ENCODE measurements around the gene CCSAP.
"Not testable (repeated sequence)": the region's sequence is repeated elsewhere in the genome, so short reads cannot be mapped to it uniquely, and the experiment has no call there.

The CCSAP gene

DNA sequence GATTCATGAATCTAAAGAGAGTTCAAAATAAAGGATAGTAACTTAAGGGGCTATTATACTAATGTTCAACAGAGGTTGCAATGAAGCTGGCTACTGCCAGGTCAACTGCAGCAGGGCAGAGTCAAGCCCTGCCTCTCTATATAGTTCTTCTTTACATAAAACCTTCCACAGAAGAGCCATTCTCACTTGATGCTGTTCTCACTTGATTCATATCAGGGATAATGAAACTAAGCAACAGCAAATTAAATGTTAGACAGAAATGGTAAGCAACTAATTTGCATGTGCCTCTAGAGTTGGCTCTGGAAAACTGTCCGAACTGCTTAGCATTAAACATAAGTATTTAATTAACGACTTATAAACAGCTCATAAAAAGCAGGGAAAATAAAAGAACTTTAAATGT, 17.4 kb downstream of the CCSAP start:
- no peak for DNase-seq

- no peak for DNase-seq
These were observed 18.8 kb downstream of the CCSAP start for GRCh38 chr1:229323885-229324553.

DNA sequence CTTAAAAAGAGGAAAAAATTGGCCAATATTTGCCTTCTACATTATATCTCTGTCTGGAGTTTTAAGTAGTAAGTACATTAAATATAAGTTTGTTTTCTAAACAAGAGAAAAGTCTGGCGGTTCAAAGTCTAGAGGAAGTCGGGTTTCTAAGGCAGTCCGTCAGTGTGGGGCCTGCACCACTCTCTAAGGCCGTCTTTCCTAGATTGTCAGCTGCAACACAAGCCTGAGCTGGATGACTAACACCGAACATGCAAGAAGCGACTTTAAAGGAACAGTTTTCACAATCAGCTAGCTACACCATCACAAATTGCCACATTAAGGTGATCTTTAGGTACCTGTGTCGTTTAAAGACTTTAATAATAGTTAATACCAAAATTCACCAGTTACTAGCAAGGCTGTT, 19.6 kb downstream of the CCSAP start:
- no peak for DNase-seq

DNA sequence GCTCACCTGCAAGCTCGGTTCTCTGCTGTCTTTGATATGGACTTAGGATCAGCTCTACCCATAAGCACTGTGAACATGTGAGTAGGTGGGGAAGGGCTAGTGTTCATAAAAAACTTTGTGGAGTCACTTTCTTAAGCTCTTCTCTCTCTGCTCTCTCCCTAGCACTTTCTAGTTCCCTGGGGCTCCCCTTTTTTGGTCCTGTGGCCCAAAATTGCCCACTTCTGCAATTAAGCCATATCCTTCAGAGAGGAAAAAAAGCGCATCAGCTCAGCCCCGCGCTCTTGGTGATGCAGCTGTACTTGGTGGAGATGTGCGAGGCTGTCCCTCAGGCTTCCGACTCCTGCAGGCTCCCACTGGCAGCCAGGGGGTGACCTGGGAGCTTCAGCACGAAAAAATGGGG, 23.4 kb downstream of the CCSAP start:
- no peak for DNase-seq

GRCh38 chr1:229318056-229318455, 24.8 kb downstream of the CCSAP start:
- no peak for DNase-seq

DNA sequence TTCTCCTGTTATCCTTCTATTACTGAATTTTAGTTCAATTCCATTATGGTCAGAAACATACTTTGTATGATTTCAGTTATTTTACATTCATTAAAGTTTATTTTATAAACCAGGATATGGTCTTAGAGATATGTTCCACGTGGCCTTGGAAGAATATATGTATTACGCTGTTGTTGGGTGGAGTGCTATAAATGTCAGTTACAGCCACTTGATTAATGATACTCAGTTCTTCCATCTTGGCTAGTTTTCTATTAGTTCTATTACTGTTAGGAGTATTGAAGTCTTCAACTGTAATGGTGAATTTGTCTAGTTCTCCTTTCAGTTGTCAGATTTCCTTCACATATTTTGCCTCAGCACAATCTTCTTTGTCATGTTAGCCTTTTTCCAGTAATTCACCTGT, 26.7 kb downstream of the CCSAP start:
- DNase-seq: no peak

- DNase-seq: no peak
These were observed 32.0 kb downstream of the CCSAP start for GRCh38 chr1:229310833-229311232.

DNA sequence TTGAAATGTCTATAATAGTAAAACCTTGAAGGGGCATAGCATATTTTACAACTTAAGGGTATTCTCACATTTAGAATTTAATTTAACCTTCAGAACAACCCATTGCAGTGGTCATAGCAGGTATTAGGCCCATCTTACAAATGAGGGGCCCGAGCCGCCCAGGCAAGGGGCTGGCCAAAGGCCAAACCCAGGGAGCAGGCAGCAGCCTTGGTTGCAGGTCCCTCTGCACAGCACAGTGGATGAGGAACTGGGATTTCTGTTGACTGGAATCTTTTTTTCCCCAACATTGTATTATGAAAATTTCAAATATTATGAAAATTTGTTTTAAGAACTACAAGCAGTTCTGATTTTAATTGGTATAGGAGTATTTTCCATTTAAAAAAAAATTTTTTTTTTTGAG, 33.2 kb downstream of the CCSAP start:
- DNase-seq: no peak

GRCh38 chr1:229309074-229309473, 33.8 kb downstream of the CCSAP start:
- no peak for DNase-seq

DNA sequence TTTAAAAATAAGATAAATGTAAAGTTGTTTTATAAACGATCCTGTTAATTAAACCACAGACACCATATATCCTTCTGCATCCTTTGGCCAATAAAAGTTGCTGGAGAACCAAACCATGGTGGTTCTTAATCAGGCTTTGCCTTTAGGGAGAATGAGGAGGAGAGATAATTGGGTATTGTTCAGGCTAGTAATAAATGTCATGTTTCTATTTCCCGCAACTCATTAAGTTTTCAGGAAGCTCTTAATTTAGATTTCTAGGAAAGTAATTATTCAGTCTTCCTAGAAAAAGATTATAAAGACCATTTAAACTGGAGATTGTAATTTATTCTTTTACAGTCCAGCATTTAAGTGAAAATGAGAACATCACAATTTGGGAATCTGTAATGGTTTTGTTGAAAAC, 37.5 kb downstream of the CCSAP start:
- no peak for DNase-seq

DNA sequence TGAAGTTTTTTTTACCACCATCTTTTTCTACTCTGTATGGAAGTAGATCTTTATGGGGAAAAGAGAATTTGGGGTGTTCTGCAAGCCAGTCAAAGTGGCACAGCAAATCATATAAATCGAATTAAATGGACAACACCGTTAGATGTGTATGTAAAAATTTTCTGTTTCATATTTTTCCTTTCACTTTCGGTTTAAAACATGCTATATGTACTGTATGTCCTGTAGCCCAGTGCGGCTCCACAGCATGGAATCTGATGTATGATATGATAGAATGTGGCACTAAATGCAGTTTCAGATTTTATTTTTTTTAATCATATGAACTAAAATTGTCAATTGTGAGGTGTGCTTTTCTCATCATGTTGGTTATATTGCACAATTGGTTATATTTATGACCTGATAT, 39.0 kb downstream of the CCSAP start:
- DNase-seq: no peak

DNA sequence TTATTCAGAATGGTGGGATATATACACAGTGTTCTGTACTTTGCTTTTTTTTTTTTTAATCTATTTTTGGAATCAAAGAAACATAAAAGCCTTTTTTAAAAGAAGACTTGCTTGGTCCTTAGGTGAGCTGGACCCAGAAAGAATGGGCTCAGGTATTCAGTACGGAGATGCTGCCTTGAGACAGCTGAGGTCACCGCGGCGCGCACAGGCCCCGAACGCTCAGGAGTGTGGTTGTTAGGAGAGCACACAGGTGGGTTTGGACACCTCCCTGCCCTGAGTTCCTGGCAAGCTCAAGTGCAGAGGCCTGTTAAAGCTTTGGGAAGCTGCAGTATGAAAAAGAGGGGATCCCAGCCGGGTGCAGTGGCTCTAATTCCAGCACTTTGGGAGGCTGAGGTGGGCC, 40.1 kb downstream of the CCSAP start:
- no peak for DNase-seq

- no peak for DNase-seq
These were observed 42.6 kb downstream of the CCSAP start for GRCh38 chr1:229300099-229300757.

- no peak for DNase-seq
These were observed 43.9 kb downstream of the CCSAP start for GRCh38 chr1:229298887-229299503.

- DNase-seq: no peak
These were observed 44.4 kb downstream of the CCSAP start for GRCh38 chr1:229298420-229298819.

- no peak for DNase-seq
These were observed 45.1 kb downstream of the CCSAP start for GRCh38 chr1:229297746-229298145.

DNA sequence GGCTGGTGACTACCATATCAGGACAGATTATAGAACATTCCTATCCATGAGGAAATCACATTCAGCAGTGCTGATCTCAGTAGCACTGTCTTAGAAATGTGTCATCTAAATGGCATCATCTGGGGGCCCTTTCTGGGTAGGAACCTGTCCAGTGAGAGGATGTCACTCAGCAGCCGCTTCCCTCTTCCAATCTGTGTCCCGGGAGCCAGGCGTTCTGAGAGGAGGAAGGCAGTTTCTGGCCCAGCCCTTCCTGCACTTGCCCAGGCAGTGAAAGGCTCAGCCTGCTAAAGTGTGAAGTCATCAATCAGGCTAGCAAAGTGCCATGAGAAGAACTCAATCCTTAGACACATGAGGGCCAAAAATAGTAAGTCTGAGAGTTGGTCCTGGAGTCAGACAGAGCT, 46.3 kb downstream of the CCSAP start:
- no peak for DNase-seq

GRCh38 chr1:229295745-229296144, 47.1 kb downstream of the CCSAP start:
- no peak for DNase-seq

GRCh38 chr1:229293528-229294204, 49.2 kb downstream of the CCSAP start:
- no peak for DNase-seq

- DNase-seq: not testable (repeated sequence)
These were observed 51.2 kb downstream of the CCSAP start for GRCh38 chr1:229291686-229292085.

- no peak for DNase-seq
These were observed 54.3 kb downstream of the CCSAP start for GRCh38 chr1:229288516-229288915.

GRCh38 chr1:229287267-229287666, 55.6 kb downstream of the CCSAP start:
- no peak for DNase-seq

GRCh38 chr1:229286099-229286766, 56.6 kb downstream of the CCSAP start:
- no peak for DNase-seq
